HG03135 (cell line): ENCODE data around the gene MIS18BP1.
"Not testable (repeated sequence)": the region's sequence is repeated elsewhere in the genome, so short reads cannot be mapped to it uniquely, and the experiment has no call there.

ENCODE experiments used
- ATAC-seq: cut with Tn5 transposase; IDR thresholded peaks from one replicate; pipeline ENCODE4 v1.9.1; 2021; ENCODE audit warnings: mild to moderate bottlenecking, moderate library complexity; ENCODE audit not compliant: unreplicated experiment

MIS18BP1 gene

DNA sequence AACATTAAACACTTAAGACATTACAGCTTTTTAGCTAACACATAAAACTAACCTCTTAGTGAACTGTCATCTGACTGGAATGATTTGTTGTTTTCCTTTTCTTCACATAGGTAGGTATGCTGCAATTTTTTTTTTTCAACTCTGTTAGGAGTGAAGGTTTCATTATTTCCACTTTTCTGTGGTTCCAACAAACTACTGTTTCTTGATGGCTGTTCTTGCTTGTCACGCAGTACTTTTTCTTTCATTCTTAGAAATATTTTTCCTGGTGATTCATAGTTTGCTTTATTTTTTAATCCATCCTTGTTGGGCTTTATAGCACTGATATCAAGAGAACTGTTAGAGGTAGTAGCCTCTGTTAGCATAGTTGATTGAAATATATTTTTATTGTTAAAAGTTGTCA is 6.3 kb downstream of the MIS18BP1 start:
- ATAC-seq = no peak

DNA sequence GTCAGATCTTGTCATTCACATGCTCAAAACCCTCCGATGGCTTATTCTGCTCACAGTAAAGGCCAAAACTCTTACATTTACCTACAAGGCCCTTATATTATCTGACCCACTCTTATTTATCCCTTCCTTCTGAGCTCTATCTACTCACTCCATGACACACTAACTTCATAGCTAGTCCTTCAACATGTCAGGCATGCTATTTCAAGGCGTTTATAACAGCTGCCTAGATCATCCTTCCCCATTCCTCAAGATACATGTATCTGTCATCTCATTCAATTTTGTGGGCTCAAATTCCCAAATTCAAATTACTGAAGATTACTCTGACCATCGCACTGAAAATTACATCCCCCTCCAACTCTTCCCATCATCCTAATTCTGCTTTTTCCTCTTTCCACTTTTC is 6.9 kb downstream of the MIS18BP1 start:
- ATAC-seq = no peak

DNA sequence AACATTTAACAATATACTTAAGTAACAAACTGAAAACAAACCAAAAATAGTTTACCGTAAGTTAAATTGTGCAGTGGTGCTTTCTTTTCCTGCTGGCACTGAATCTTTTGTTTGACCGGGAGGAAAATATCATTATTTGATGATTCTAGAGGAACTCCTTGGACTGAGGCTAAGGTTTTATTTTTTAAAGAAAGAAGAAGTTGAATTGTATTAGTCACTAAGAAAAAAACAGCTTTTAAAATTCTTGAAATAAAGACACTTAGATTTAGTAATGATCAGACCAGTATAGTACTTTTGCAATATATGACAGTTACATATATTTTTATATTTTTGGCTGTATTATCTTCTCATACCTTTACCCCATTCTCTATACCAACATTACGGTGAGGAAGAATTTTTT is 10.3 kb downstream of the MIS18BP1 start:
- no peak for ATAC-seq

DNA sequence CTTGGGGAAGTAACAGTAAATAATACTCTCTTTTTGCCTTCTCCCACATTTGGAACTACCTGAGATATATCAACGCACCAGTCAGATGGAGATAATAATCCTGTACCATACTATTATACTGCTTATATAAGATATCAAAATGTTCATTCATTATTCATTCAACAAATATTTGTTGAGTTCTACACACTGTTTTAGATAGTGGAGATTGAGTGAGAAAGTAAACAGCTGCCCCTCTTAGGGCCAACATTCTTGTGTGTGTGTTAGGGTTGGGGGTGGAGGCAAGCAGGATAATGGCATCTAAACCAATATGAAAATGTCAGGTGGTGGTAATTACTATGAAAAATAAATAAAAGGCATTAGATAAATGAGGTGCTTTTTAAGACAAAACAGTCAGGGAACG is 14.0 kb downstream of the MIS18BP1 start:
- no peak for ATAC-seq

DNA sequence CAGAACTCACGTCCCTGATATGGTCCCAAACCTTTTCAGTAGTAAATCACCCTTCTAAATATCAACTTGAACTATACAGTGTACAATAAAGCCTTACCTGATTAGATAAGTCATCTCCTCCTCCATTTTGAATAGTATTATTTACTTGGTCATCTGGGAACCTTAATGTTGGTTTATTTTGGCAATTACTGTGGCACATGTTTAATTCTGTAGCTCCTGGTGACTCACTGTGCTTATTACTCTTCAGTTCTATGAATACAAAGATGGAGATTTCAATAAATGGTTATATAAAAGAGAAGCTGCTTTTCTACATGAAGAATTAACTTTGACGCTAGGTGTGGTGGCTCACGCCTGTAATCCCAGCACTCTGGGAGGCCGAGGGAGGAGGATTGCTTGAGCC is 25.4 kb downstream of the MIS18BP1 start:
- no peak for ATAC-seq

DNA sequence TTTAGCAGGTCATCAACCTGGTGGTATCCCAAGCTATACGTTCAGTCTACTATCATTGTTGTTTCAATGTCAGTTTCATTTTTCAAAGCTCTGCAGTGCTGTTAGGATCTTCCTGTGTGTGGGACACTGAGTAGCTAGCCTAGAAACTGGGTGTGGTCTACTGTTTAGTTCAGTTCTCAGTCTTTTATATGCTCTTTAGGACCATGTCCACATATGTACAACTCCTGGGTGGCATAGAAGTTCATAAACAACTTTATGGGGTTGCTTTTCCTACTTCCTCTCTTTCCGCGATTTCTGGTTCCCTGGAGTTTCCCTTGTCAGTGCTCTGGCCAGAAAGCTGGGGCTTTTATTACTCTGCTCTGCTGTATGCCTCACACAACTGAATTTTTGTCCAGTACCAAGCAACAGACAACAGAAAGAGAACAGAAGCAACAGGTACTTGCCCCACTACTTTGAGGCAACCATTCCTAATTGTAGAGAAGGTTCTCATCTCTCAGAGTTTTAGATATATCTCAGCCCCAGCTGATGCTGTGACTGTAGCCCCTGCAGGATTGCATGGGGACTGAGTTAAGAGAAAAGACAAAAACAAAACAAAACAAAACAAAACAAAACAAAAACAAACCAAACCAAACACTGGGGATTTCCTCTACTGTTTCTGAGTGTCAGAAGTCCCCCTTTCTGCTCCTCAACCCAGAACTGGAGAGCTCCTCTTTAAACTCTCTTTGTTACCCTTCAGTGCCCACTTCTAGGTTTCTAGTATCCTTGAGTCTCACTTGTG is 30.3 kb downstream of the MIS18BP1 start:
- ATAC-seq = peak; percentile 49

DNA sequence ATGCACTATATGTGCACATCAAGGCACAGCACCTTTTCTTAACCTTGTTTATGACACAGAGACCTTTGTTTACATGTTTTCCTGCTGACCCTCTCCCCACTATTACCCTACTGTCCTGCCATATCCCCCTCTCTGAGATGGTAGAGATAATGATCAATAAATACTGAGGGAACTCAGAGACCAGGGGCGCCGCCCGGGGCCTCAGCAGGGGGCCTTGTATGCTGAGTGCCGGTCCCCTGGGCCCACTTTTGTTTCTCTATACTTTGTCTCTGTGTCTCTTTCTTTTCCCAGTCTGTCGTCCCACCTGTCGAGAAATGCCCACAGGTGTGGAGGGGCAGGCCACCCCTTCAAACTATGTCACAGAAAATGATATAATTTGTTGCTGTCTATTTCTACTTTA is 38.7 kb downstream of the MIS18BP1 start:
- ATAC-seq = not testable (repeated sequence)

DNA sequence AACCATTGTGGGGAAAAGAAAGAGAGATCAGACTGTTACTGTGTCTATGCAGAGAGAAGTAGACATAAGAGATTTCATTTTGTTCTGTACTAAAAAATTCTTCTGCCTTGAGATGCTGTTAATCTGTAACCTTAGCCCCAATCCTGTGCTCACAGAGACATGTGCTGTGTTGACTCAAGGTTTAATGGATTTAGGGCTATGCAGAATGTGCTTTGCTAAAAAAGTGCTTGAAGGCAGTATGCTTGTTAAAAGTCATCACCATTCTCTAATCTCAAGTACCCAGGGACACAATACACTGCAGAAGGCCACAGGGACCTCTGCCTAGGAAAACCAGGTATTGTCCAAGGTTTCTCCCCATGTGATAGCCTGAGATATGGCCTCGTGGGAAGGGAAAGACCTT is 39.3 kb downstream of the MIS18BP1 start:
- ATAC-seq = not testable (repeated sequence)

DNA sequence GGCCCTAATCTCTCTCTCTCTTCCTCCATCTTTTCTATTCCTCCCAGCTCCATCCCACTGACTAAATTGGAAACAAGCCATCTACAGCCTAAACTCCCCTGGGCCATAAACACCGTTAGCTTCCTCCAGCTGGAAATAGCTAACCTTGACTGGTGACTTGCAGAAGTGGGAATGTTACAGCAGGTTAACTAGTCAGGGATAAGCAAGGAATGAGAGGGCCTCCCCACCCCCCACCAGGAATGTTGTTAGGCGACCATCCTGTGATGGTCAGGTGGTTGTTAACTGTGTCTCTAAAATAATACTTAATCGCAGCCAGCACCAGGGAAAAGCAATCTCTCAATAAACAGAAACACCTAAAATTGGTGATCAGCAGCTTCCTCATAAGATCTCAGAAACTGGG is 40.8 kb downstream of the MIS18BP1 start:
- ATAC-seq = no peak

DNA sequence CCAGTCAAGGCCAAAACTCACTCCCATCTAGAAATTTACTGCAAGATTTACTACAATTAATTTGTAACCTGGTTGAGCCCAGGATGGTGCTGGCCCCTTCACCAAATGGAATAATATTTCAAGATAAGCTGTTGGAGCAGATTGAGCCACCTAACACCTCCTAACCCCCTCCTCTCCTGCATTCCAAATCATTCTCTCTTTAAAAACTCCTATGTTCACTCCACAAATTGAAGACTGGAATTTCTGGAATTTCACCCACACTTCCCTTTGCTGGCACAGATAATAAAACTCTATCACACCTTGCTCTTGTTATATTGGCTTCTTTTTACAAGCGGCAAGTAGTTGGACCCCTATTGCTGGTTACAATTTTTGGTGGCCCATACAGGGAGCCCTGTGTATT is 41.7 kb downstream of the MIS18BP1 start:
- no peak for ATAC-seq

DNA sequence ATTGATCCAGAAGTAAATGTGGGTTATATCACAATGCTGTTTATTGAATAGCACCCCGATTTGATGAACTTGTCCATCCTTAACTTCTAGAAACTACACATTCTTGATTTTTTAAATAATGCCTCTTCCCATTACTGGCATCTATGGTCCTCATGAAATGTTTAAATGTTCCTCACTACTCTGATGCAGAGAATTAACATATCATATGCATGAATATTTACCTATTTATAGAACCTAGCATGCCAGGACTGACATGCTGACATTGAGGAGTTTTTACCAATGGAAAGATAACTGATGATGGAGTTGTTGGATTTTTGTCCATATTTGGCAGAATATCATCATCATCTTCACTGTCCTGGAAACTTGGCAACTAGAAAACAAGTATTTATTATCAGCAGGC is 42.8 kb downstream of the MIS18BP1 start:
- no peak for ATAC-seq

DNA sequence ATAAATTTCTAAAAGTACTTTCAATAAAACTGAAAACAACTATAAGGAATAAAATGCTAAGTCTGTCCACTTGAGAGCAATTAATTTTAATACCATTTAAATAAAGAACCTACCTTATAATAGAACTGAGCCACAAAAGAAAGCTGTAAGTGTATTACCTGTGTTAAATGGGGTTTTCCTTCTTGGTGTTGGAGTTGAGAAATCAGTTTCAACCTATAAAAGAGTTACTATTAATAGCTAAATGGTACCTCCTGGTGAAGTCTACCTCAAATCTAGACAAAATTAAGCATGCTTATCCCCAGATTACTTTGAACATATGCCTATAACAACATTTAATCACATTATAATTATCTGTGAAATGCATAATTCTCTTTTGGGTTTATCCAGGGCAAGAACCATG is 48.8 kb downstream of the MIS18BP1 start:
- no peak for ATAC-seq

DNA sequence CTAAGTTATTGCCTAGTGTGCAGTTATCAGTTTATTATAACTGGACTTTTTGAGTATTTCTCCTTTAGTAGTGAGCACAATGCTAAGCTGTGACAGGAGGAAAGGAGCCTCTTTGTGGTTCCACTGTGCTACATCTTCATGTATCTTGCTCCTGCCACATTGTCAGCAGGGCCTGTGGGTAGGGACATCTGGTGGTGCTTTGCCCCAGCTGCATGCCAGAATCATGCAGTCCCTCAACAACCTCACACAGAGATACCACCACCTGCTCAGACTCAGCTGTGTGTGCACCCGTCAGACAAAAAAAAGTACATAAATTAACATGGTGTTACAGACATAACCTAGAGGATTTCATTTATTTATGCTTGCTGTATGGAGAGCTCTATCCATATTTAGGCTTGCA is 51.1 kb downstream of the MIS18BP1 start:
- peak; percentile 81 for ATAC-seq

DNA sequence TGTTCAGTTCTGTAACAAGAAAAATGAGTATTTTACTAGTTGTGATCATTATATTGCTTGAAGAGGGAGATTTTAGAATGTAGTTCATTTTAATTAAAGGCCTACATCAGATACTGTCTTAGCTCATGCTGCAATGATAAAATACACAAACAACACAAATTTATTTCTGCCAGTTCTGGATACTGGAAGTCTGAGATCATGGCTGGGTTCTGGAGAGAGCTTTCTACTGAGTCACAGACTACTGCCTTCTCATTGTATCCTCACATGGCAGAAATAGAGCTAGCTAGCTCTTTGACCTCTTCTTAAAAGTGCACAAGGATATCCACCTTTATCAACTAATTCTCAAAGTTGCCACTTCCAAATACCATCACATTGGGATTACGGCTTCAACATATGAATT is 53.8 kb downstream of the MIS18BP1 start:
- ATAC-seq = no peak

DNA sequence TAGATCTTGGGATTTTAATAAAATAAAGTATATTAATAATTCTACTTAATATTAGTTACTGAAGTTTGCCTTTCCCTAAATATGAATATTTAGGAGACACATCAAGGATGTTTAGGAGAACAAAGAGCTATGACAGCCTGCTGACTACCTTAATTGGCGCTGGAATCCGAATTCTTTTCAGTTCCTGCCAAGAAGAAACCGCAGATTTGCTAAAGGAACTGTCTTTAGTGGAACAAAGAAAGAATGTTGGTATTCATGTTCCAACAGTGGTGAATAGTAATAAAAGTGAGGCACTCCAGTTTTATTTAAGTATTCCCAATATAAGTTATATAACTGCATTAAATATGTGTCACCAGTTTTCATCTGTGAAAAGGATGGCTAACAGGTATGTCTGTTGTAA is 54.5 kb downstream of the MIS18BP1 start:
- no peak for ATAC-seq

DNA sequence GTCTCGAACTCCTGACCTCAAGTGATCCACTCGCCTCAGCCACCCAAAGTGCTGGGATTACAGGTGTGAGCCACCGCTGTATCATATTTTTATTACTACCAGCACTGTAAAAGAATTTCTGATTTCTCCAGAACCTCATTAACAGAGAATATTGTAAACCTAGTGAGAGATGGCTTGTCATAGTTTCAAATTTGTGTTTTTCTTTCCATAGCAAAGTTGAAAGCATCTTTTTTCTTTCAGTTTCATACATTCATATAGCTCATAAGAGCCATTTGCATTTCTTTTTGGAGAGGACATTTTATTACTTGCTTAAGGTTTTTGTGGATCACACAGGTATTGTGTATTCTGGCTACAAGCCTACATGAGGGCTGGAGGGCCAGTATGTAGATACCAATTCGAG is 58.0 kb downstream of the MIS18BP1 start:
- ATAC-seq = peak; percentile 79

DNA sequence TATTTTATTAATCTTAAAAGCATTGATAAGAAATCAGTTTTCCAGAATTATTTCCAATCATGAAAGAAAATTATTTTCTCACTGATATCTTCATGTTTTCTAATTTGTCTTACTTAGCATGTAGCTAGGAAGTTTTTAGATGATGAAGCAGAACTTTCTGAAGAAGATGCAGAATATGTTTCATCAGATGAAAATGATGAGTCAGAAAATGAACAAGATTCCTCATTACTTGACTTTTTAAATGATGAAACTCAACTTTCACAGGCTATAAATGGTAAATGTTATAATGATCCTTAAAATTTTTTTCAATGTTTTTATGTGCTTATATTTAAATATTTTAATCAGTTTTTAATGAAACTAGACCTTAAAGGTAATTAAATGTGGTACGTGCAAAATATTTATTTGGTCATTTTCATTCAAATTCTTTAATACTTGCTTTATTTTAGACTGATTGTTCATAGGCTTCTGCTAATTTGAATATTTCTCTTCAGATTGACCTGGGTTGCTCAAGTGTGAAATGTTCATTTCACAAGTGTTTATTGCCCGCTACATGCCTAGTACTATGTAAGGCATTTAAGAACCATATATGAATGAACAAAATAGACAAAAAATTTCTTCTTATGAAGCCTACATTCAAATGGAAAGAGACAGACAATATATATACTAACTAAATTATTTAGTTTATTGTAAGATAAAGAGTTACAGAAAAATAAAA is 67.7 kb downstream of the MIS18BP1 start:
- ATAC-seq = no peak

DNA sequence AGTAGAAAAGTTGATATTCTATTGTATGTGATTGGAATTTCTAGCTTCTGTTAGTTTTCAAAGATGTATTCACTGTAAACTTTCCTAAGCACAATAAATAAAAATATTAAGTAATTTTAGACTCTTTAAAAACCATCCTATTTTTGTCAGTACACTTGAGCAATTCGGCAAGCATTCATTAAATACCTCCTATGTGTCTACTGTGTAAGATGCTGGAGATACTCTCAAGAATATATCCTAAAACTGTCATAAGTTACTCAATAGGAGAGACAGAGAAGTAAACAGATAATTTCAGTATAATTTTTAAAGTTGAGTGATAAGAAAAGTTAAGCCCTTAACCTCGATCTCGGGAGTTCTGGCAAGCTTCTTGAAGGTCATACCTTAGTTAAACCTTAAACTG is 71.2 kb downstream of the MIS18BP1 start:
- no peak for ATAC-seq

DNA sequence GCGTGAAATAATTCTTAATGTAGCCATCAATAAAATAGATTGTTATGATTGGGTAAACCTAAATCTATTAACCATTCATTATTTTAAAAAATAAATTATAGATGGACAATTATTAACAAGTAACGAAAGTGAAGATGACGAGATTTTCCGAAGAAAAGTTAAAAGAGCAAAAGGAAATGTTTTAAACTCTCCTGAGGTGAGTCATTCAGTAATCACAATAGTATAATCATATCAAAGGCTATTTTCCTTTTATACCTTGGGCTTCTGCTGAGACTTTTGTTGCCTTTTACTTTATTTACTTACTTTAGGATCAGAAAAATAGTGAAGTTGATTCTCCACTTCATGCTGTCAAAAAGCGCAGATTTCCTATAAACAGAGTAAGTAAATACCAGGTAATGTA is 71.7 kb downstream of the MIS18BP1 start:
- ATAC-seq = no peak

DNA sequence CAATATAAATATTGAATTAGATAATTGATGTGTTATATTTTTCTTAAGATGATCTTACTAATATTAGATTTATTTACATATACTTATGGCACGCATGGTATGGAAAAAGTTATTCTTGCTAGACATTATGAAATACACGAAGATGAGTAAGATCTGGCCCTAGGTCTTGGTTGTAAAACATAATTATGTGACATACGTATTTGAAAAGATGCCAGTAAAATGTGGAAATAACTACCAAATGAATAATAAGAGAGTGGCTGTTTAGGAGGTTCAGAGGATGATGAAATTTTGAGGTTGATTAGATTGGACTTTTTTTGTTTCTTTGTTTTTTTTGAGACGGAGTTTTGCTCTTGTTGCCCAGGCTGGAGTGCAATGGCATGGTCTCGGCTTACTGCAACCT is 75.9 kb downstream of the MIS18BP1 start:
- ATAC-seq = no peak

DNA sequence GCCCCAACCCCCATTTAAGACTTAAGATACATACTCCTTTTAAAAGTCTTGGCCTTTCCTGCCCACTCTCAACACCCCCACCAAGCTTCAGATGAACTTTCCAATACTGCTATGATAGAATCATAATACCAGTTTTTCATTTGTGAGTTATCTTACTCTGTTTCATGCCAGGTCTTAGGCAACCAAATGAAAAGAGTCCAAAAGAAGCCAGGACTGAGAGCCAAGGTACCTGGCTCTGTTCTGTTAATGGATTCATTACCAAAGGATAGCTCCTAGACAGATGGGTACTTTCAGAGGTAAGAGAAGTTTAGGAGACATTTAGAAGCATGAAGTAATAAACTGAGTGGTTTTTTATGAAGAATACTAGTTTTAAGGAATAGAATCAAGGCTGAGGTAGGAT is 83.1 kb downstream of the MIS18BP1 start:
- ATAC-seq = no peak

DNA sequence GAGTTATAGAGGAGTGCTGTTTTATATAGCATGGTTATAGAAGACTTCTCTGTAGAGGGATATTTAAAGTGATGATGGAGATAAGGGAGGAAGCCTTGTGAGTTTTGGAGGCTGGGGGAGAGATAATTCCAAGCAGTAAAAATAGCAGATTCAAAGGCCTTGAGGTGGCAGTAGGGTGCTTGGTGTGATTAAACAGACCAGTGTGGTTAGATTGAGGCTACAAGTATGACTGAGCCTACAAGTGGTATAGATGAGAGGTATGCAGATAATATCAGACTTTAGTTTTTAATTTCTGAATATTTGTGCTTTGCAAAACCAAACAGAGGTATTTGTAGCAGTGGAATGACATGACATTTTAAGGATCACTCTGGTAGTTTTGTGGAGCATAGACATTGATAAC is 96.9 kb downstream of the MIS18BP1 start:
- ATAC-seq = no peak
